HG03571 (cell line): Measurements from ENCODE around the gene CTDNEP1.

Source experiments
- ATAC-seq: cut with Tn5 transposase; IDR thresholded peaks from one replicate; pipeline ENCODE4 v1.9.1; 2021; ENCODE audit not compliant: unreplicated experiment

The CTDNEP1 gene

DNA sequence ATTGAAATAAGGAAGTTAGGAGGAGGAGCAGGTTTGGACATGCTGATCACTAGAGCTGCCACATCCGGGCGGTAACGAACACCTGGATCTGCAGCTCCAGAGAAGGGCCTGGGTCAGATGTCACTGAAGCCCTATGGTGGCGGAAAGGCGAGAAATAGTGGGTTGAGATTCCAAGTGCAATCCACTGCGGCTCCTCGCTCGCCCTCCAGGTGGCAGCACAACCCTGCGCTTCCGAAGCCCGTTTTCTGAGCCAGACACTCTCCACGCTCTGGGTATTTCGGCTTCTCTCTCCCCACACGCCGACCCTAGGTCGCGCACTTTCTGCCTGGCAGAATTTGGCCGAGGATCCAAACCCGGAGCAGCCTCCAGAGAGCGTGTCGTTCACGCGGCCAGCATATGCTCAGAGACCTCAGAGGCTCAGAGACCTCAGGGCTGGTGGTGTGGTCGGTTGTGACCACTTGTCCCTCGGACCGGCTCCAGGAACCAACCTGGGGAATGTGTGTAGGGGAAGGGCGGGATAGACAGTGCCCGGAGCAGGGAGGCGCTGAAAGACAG is 29.1 kb upstream of the CTDNEP1 start:
- ATAC-seq, result peak; percentile 44

DNA sequence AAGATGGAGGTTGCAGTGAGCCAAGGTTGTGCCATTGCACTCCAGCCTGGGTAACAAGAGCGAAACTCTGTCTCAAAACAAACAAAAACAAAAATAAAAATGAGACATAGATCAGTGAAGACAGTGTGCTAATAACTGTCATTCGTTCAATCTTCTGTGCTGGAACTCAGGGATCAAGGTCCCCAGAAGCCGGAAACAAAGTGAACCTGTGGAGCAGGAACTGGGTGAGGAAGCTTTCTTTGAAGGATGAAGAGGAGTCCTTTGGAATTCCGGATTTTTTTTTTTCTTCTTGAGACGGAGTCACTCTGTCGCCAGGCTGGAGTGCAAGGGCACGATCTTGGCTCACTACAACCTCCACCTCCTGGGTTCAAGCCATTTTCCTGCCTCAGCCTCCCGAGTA is 27.9 kb upstream of the CTDNEP1 start:
- no peak for ATAC-seq

DNA sequence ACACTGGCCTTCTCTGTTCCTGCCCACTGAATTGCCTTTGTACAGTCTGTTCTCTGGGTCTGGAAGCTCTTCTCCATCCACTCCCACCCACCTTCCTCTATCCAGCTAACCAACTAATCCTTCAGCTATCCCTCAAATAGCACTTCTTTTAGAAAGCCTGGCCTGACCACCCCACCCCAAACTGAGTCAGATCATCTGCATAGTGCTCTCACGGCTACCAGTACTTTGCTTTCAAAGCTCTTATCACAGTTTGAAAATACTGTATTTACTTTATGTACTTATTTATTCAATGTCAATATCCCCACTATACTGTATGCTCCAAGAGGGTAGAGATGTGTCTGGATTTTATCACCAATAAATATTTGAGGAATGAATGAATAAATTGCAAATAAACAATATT is 15.2 kb upstream of the CTDNEP1 start:
- ATAC-seq, result no peak

DNA sequence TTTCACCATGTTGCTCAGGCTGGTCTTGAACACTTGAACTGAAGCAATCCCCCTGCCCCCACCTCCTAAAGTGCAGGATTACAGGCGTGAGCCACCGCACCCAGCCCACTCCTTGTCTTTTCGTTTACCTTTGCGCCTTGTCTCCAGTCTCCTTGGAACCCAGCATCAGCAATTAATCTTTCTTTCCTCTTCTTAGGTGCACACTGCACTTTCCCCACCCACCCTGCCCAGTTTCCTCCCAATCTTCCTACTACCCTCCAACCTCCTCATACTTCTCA is 12.2 kb upstream of the CTDNEP1 start:
- no peak for ATAC-seq

DNA sequence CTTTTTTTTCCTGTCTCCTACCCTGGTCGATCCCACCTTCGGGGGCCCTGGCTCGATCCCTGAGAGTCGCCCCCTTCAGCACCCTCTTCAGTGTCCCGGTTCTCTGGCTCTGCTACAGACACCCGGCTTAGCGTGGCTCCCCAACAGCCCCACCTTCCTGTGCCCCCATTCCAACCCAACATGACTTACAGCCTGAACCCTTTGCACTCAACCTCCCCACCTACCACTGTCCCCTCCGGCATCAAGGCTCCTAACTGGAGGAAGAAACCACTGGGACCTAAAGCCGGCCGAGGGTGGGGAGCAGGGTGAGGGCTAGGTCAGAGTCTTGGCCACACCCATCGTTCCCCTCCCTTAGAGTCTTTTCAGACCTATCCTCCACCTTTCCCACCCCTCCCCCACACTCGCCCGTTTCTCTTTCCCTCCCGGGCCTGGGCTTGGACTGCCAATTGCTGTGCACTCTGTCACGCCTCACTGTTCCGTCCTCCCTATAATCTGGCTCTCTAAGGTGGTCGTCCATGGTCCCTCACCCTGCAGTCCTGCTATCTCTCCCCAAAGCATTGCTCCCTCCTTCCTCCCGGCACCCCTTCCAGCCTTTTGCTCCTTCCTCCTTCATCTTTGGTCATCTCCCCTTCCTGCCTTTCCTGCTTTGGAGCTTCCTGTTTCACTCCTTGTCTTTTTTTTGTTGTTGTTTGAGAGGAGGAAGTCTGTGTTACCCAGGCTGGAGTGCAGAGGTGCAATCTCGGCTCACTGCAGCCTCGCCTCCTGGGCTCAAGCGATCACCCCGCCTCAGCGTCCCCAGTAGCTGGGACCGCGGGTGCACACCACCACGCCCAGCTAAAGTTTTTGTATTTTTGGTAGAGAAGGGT is 11.6 kb upstream of the CTDNEP1 start:
- ATAC-seq, result no peak

DNA sequence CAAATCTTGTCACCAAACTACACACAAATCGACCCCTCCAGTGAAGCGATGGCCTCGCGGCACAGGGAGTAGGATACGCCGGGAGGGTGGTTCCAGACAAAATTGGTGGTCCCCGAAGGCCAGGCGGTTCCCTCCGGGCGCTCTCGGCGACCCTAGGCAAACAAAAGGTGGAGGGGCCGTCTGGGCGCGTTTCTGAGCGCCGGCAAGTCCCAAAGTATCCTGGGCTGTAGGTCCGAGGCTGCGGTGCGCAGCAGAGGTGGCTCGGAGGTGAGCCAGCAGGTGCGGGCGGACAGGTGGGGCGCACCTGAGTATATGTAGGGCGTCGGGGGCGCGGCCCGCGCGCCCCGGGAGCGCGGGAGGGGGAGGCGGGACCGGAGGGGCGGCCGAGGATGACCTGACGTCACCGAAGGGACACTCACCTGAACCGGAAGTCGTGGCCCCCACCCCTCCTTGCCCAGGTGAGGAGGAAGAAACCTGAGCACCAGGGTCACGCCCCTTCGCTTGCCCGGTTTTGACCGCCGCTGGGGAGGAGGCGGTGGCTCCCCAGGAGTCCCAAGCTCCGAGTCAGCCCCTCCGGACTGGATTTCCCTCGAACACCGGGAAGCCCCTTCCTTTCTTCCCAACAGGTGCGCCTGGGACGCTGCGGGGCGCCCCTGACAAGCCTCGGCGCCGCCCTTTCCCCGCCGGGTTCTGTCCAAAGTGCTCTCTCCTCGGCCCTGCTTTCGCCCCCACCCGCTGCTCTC is 10.8 kb upstream of the CTDNEP1 start, which contains the start of gene CLDN7:
Gene CLDN7, minus strand, starts transcription at position 287 of the 743 bp plus-strand sequence. CDS start 435 bp downstream, outside the sequence.
- ATAC-seq, result no peak

DNA sequence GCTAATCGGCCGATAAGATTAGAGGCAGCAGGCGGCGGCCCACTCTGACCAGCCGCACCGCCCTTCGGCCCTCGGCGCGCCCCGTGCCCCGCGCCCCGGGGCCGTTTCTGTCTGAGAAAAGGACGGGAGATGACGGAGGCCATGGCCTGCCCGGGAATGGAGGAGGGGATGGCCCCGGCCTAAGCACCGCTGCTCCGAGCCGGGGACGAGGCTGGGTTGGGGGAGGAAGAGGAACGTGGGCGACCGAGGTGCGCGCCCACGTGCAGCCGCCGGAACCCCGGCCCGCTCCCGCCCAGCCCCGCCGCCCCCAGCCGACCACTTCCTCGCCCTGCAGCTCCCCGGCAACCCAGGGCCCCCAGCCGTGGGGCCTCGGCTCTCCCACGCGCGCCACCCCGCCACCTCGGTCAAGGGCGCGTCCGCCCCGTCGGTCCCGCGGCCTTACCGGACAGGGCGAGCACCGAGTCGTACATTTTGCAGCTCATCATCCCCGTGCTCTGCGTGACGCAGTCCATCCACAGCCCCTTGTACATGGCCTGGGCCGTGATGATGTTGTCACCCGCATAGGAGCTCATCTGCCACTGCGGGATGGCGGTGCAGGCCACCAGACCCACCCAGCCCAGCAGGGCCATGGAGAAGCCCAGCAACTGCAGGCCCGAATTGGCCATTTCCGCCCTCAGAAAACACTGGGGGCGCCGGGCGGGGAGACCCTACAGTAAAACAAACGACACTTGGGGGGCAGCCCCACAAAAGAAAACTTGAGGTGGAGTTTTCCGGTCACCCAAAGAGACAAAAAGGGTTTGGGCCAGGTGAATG is 10.1 kb upstream of the CTDNEP1 start:
- ATAC-seq, result no peak

DNA sequence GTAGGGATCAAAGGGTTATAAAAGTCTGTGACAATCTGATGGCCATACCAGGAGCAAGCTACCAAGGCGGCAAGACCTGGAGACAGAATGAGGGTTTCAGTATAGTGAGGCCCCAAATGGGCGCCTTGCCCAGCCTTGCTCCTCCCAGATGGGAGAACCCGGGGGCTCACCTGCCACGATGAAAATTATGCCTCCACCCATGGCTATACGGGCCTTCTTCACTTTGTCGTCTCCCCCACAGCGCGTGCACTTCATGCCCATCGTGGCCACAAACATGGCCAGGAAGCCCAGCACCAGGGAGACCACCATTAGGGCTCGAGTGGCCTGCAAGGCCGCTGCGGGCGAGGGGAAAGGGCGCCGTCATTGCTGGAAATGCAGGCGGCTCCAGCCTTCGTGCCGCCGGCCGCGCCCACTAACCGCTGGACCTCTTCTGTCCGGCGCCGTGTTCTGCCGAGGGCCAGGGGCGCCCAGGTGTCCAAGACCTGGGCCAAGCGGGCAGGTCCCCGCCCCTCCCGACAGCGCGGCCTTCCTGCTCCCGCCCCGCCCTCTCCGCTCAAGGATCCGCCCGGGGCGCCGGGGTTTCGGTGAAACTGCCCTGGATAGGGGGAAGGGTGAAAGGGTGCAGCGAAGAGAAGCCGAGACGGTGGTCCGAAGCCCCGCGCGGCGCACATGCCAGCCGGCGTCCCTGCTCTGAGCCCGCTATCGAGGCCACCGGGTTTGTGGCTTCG is 9.3 kb upstream of the CTDNEP1 start:
- no peak for ATAC-seq

DNA sequence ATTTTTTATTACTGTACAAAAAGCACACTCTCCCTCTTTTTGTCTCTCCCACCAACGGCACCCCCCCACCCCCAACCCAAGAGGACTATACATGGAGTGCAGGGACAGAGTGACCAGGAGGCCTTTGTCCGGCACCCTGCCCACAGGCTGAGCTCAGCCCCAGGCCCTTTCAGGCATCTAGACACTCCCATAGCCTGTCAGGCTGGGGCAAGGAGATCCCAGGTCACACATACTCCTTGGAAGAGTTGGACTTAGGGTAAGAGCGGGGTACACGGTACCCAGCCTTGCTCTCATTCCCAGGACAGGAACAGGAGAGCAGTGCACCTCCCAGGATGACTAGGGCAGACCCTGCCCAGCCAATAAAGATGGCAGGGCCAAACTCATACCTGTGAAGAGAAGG is 8.6 kb upstream of the CTDNEP1 start:
- ATAC-seq, result no peak

DNA sequence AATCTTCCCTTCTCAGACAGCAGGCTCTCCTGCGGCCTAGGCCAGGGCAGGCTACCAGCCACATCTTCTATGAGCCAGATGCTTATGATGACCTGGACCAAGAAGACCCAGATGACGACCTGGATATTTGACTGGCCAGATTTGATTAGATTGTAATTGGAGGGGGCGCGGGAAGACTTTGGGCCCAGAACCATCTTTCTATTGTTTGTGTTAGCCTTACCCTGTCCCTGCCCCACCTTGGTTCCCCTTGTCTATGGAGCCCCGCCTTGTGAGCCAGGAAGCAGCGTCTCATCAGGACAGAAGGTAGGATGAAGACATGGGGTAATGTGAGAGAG is 8.0 kb upstream of the CTDNEP1 start:
- no peak for ATAC-seq

DNA sequence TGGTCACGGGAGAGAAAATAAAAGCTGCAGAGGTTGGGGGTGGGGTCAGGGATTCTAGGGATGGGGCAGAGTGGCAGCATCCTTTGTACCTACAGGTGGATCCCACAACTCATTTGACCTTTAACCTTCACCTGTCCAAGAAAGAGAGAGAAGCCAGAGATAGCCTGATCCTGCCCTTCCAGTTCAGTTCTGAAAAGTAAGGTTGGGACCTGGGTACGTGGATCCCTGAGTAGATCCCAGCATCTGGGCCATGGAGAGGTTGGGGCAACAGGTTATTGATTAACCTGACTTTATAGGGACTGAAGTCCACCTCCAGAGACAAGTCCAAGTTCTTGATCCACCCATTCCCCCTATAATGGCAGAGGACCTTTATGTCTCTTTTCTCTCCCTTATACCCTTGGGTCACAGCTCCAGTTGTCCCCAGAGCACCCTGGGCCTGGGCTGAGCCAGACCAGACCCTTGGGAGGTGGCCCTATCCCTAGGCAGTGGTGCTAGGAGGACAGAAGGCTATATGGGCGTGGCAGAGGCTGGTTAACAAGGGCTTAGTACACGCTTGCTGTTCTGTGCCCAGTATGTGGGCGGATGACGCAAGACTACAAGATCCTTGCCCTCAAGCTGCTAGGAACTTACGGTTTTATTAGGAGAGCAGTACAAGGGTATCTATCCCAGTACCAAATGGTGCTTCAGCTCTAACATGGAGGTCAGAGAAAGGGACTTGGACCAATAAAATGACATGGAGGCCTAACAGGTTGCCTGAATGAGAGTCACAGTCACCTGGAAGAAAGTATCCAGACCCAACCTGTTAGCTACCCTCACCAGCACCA is 7.4 kb upstream of the CTDNEP1 start:
- ATAC-seq, result no peak

DNA sequence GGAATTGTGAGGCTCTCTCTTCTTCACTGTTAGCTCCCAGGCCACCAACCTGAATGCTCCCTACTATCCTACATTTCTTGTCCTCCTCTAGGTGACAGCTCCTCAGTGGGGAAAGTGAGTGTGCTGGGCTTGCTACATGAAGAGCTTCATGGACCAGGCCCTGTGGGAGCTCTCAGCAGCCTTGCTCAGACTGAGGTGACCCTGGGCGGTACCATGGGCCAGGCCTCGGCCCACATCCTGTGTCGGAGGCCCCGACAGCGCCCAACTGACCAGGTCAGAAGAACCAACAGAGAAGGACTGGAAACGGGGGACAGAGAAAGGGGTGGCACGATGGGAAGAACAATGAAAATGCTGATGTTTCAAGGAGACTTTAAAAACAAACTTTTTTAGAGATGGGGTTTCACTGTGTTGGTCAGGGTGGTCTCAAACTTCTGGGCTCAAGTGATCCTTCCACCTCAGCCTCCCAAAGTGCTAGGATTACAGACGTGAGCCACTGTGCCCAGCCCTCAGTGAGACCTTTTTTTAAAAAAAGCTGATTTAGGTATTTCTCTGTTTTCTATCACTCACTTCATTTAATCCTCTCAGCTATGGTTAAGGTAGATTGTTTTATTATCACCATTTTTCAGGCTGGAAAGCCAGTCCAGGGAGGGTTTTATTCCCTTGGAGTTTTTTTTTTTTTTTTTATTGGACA is 5.4 kb upstream of the CTDNEP1 start:
- ATAC-seq, result no peak

DNA sequence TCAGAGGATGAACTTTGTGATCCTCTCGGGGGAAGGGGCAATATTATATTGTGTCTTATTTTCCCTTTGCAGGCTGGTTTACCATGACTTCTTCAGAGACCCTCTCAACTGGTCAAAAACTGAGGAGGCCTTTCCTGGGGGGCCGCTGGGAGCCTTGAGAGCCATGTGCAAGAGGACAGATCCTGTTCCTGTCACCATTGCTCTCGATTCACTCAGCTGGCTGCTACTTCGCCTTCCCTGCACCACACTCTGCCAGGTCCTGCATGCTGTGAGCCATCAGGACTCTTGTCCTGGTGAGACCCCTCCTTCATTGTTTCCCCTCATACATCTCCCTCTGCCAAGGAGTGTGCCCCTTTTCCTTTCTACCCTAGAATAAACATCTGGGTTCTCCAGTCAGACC is 3.0 kb upstream of the CTDNEP1 start:
- ATAC-seq, result no peak

DNA sequence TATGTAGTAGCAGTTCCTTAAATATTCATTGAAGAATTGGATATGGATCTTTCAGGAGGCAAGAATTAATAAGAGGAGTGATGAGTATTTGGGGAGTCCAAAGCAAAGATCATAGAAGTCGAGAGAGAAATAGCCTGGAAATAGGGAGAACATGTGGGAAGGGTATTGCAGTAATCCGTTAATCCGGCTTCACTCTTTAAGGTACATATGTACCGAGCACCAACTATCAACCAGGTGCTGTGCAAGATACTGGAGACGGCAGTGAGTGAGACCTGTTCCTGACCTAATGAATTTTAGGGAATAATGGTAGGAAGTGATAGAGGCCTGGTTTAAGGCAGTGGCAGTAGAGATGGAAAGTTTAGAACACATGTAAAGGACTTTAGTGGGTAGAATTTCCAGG is 1.5 kb upstream of the CTDNEP1 start:
- no peak for ATAC-seq

DNA sequence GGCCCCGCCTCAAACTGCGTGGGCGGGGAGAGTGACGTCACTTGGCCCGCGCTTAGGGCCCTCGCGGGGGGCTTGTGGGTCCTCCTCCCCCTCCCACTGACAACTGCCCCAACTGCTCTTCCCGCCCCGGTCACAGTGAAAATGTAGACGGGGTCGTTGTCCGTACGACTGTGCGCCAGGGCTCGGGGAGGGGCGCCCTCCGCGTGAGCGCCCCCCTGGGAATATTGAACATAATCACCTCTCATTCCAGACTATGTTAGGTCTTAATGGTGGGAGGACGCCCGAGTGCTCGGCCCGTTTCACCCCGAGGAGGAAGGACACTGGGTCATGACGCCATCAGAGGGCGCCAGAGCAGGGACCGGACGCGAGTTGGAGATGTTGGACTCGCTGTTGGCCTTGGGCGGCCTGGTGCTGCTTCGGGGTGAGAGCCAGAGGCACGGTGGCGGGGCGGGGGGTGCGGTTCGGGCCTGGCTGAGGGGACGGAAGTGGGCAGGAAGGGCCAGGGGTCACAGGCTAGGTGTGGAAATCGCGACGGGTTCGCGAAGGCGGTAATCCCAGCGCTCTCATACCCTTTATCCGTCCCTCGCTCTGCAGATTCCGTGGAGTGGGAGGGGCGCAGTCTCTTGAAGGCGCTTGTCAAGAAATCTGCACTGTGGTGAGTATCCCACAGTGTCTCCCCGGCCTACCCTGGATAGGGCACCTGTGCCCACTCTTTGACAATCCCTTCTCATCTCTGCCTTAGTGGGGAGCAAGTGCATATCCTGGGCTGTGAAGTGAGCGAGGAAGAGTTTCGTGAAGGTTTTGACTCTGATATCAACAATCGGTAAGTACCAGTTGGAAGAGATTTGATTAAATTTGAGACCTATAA is 876 bp upstream of the CTDNEP1 start, which contains the start of gene ELP5:
Gene ELP5, plus strand, starts transcription at position 40 of the 868 bp plus-strand sequence. Its CDS starts 336 bp downstream, at position 376.
- ATAC-seq, result peak; percentile 45

DNA sequence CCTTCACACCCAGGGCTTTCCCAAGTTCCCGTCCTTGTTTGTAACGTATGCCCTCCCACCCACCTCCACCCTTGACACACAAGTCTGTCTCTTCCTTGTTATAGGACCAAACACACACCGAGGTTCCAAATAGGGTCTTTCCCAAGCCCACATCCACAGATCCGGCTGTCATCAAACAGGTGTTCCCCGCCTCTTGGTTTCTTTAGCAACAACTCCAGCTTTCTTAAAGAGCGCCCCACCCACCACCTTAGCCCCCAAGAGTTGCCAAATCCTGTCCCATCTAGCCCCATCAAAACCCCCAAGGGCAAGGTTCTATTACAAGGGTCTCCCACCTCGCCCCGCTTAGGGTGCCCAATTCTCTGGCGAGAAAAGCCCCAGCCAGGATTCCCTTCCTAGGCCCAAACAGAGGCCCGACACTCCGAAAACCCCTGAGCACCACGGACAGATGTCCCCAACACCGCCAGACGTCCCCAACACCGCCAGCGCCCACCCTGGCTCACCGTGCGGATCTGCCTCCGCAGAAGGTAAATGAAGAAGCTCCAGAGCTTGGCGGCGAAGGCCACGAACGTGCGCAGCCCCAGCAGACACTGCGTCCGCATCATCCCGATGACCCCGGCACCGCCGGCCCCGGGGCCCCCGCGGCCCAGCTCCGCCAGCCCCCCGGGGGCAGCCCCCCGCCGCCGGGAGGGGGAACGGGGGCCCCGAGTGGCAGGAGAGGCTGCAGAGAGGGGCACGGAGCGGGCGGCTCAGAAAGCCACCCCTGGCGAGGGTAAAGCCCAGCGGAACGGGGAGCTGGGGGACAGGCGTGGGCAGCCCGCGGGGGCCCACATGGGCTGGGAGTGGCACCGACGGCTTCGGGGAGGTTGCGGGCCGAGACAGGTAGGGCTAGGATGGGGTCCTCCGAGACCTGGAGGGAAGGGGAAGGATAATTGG is 573 bp downstream of the CTDNEP1 start:
- ATAC-seq, result no peak

DNA sequence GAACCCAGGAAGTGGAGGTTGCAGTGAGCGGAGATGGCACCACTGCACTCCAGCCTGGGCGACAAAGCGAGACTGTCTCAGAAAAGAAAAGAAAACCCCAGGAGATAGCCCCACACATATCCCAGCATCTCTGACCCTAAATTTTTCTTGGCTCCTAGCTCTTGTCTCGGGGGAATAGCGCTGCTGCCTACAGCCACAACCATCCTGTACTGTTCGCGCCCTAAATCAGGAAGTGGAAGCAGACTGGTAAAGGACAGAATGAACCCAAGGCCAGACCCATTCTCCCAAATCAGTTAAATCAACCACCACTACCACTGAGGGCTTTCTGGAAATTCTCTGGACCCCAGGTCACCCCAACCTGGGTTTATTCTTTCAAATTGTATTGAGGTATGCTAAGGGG is 1.7 kb downstream of the CTDNEP1 start:
- ATAC-seq, result no peak
